HG03571 (cell line): ENCODE data around the gene ZSWIM5.
"Not testable (repeated sequence)": the region's sequence is repeated elsewhere in the genome, so short reads cannot be mapped to it uniquely, and the experiment has no call there.

Source experiments
- ATAC-seq: cut with Tn5 transposase; IDR thresholded peaks from one replicate; pipeline ENCODE4 v1.9.1; 2021; ENCODE audit not compliant: unreplicated experiment

Gene ZSWIM5

DNA sequence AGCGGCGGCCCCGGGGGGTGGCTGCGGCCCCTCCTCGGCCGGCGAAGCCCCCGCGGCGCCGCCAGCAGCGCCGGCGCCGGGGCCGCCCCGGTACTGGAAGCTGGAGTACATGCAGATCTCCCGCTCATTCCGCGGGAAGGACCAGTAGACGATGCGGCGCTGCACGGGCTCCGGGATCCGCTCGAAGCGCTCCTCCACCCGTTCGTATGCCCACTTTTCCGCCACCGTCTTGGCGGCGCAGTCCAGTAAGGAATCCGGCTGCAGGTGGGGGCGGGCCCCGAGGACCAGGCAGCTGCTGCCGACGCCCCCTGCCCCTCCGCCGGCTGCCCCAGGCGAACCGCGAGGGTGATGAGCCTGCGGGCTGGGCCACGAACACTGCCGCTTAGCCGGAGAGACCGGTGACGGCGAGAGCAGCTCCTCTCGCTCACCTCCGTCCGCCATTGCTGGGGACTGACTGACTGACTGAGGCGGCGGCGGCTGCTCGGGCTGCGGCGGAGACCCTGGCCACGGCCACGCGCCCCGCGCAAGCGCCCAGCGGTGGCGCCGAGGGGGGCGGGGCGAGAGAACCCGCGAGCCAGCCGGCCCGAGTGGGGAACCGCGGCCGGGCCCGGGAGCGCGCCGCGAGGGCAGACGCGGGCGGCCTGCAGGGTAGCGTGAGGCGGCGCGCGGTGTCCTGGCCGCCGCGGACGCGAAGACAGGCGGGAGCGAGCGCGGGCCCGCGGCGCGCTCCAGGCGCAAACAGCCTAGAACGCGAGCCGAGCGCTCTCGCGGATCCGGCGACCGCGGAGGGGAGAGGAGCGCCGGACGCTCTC, at the start of gene ZSWIM5:
Gene ZSWIM5 (minus strand): TSS at position 696 of the 812 bp plus-strand sequence. CDS start 255 bp downstream, at position 441.
- ATAC-seq, result peak; percentile 62

DNA sequence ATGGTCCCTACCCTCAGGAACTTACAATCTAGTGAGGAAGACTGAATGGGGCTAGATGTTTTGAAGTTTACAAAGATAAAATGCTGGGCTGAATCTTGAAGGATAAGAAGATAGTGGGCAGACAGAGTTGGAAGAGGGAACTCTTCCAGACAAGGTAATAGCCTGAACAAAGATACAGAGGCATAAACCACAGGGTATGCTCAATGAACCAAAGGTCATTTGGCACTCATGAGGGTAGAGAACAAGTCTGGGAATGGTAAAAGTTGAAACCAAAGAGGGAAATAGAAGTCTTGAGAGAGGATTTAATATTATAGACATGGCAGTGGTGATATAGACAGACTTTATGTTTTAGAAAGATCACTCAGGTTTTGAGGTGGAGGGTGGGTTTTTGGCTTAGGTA, 48.1 kb upstream of the ZSWIM5 start:
- no peak for ATAC-seq

DNA sequence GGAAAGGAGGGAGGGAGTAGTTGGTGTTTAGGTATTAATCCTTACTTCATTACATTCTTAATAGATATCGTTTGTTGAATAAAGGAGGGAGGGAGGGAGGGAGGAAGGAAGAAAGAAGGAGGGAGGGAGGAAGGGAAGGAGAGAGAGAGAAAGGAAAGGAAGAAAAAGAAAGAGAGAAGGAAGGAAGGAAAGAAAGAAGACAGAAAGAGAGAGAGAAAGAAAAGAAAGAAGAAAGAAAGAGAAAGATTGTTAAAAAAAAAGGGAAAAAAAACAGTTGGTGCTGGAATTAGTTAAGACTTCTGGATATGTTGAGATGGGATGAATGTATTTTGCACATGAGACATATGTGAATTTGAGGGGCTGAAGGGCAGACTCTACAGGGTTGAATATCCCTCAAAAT, 44.1 kb upstream of the ZSWIM5 start:
- no peak for ATAC-seq

GRCh38 chr1:45248004-45248403, 41.6 kb upstream of the ZSWIM5 start:
- ATAC-seq, result not testable (repeated sequence)

- no peak for ATAC-seq
Measured at GRCh38 chr1:45246760-45247159, 40.4 kb upstream of the ZSWIM5 start.

DNA sequence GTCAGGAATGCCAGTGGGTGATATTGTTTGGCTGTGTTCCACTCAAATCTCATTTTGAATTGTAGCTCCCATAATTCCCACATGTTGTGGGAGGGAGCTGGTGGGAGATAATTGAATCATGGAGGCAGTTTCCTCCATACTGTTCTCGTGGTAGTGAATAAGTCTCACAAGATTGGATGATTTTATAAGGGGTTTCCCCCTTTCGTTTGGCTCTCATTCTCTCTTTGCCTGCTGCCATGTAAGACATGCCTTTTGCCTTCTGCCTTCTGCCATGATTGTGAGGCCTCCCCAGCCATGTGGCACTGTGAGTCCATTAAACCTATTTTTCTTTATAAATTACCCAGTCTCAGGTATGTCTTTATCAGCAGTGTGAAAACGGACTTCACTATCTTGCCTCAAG, 40.0 kb upstream of the ZSWIM5 start:
- not testable (repeated sequence) for ATAC-seq

GRCh38 chr1:45244660-45245059, 38.3 kb upstream of the ZSWIM5 start:
- ATAC-seq, result no peak

GRCh38 chr1:45243476-45244343, 37.3 kb upstream of the ZSWIM5 start:
- no peak for ATAC-seq

- no peak for ATAC-seq
Measured at GRCh38 chr1:45238846-45239245, 32.4 kb upstream of the ZSWIM5 start.

- no peak for ATAC-seq
Measured at GRCh38 chr1:45236136-45236535, 29.7 kb upstream of the ZSWIM5 start.

DNA sequence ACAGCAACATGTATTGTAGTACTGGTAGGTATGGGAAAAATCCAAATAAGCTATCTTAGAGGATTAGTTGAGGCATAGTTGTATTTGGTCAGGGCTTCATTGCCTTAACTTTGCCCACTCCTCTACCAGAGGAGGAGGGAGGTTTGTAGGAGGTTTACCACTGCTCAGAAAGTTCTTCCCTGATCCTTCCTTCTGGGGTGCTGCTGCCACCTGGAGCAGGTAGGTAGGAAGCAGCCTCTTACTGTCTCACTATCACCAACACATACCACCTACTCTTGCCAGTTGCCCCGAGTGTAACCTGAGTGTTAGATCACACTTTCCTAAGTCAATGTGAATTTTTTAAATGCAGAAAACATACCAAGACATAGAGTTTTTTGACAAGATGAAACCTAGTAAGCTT, 24.1 kb upstream of the ZSWIM5 start:
- no peak for ATAC-seq

GRCh38 chr1:45225598-45225997, 19.2 kb upstream of the ZSWIM5 start:
- no peak for ATAC-seq

DNA sequence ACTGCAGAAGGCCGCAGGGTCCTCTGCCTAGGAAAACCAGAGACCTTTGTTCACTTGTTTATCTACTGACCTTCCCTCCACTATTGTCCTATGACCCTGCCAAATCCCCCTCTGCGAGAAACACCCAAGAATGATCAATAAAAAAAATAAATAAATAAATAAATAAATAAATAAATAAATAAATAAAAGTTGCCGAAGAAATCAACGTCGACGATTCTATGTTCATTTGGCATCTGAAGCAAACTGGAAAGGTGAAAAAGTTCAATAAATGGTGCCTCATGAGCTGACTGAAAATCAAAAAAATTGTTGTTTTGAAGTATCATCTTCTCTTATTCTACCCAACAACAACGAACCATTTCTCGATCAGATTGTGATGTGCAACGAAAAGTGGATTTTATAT, 17.3 kb upstream of the ZSWIM5 start:
- not testable (repeated sequence) for ATAC-seq

DNA sequence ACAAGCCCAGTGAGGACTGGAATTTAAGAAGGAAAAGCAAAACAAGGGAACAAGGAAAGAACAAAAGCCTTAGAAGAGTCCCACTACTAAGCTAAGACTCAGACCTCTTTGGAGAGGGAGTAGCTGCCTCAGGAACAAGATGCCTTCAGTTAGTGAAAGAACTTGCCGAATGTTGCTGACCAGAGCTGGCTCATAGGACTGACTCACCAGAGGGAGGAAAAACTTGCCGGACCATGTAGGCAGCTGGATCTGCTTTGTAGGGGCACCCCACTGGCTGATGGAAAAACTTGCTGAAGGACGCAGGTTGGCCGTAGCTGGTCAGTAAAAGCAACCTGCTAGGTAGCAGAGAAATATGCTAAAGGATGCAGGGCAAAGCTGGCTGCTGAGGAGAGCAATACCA, 15.3 kb upstream of the ZSWIM5 start:
- no peak for ATAC-seq

- no peak for ATAC-seq
Measured at GRCh38 chr1:45216861-45217260, 10.5 kb upstream of the ZSWIM5 start.

DNA sequence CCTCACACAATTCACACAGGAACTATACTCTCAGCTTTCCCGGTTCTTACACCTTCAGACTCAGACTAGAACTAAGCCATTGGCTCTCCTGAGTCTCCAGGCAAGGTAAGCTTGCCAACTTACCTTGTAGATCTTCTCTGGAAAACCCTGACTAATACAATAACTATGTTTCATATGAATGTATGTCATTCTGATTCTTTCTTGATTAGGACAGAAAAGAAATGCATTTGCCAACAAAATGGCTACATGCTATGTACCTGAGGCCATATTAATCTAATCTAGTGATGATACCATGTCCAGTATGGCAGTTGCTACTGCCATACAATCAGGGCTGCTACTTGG, 9.8 kb upstream of the ZSWIM5 start:
- no peak for ATAC-seq

- no peak for ATAC-seq
Measured at GRCh38 chr1:45215485-45216199, 9.2 kb upstream of the ZSWIM5 start.

DNA sequence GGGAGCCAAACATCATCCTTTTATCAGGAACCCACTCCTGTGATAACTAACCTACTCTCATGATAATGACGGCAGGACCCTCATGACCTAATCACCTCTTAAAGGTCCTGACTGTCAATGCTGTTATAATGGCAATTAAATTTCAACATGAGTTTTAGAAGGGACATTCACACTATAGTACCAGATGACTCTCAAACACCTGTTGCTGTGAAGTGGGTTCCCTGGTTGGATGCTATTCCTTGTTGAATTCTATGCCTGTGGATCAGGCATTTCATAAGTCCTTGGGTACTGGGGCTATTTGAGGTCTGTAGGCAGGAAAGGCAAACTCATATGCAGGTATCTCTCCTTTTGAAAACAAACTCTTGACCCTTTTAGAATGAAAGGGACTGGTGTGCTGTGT, 7.5 kb upstream of the ZSWIM5 start:
- ATAC-seq, result no peak

GRCh38 chr1:45211076-45211475, 4.7 kb upstream of the ZSWIM5 start:
- ATAC-seq, result no peak

- ATAC-seq, result no peak
Measured at GRCh38 chr1:45206808-45207623, 611 bp upstream of the ZSWIM5 start.
